Right ventricle myocardium superior (tissue), 1 donor: Measurements from ENCODE around the gene ZNF516. TPM values are rescaled to one million over a fixed set of nuclear protein-coding genes. Genes with fewer than 3 reads are reported as not detected.

ENCODE experiments used
- ATAC-seq: fragments of 200-7000 bp; cut with Tn5 transposase; one replicate; pipeline ENCODE4 v1.9.1; 2020; ENCODE audit warnings: mild to moderate bottlenecking; ENCODE audit not compliant: poor library complexity
- DNase-seq: peaks from one replicate; pipeline ENCODE4 v3.0.0-alpha.2; 2020
- intact Hi-C: fragments of 100-400 bp; cut with DNase I; formaldehyde crosslinking; loops from one replicate; pipeline ENCODE4 v1.11.2; 2022
- total RNA-seq: library from RNA; stranded (reverse); fragmentation: NEBNext Ultra II Directional; extraction: Animal tissue kit (Norgen Biotek cat#: 25700); gene quantifications from one replicate; pipeline ENCODE4 v1.2.1, GENCODE V29; 2021
- donor health status: DM: no; HTN: yes; CAD: no; lungs with severe emphysema.

Gene ZNF516
- total RNA-seq, 1 donor from 2014 or later: 12.6 TPM

DNA sequence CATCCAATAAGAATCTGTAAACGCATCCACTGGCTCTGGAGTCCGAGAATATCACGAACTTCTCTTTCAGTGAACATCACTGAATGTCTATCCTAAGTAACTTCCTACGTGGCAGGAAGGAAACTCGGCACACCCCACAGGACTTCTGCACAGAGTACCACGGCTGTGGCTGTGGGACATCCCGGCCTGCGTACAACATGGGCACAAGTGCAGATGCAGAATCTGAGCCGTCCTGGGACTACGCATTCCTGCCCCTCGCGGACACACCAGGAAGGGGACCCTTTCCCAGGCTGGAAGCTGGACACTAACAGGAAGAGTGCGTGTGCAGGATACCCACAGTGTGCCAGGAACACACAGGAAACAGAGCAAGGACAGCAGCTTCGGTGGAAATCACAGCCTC is 60.6 kb downstream of the ZNF516 start:
- intact Hi-C loops: no loop called here
- no peak for ATAC-seq

GRCh38 chr18:76433788-76434187 is 61.3 kb downstream of the ZNF516 start:
- ATAC-seq (no peak), DNase-seq (no peak)
- intact Hi-C loops: no loop called here

More for the DNA sequence above, 60.6 kb downstream of the ZNF516 start:
- DNase-seq: no peak

GRCh38 chr18:76432970-76433767 is 61.9 kb downstream of the ZNF516 start:
- ATAC-seq (no peak), DNase-seq (no peak)
- intact Hi-C loops: no loop called here

DNA sequence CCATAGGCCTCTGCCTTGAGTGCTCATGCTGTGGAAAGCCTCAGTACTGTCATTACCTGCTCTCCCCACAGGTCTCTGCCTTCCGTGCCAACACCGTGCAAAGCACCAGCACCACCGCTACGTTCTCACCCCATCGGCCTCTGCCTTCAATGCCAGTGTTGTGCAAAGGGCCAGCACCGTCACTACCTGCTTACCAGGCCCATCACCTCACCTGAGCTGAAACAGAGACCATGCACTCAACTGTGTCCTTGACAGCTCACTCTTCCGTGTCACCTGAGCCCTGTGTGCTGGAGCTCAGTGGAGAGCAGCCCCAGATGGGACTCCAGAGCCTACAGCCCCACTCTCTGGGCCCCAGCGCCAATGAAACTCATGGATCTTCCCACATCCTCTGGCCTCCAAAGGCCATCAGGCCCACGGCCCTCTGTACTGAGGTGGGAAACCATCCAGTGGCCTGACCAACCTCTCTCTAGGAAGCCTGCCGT is 62.7 kb downstream of the ZNF516 start:
- ATAC-seq (no peak), DNase-seq (no peak)
- intact Hi-C loops: no loop called here

DNA sequence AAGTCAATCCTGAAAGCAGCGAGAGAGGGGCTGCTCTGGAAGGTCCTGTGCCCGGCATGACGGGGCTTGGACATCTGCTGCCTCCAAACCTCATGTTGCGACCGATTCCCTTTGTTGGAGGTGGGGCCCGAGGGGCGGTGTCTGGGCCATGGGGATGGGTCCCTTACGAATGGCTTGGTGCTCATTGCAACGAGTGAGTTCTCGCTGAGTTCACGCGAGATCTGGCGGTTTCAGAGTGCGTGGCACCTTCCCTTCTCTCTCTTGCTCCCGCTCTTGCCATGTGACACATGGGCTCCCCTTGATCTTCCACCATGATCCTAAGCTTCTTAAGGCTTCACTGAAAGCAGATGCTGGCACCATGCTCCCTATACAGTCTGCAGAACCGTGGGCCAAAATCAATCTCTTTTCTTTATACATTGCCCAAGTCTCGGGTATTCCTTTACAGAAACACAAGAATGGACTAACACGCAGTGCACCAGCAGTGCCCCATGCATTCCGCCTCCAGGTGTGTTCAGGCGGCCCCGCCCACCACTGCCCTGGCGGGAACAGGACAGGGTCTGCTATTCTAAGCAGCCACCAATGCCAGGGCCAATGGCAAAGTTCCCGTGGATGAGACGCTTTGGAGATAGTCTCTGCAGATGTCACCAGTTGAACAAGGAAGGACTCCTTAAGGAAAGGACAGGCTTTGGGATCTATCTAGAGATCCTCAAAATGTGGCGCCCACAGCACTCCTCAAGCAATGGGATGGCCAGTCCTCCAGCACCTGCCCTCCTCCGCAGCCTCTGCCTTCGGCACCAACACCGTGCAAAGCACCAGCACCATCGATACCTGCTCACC is 63.4 kb downstream of the ZNF516 start:
- DNase-seq (no peak), ATAC-seq (no peak)
- intact Hi-C loops: no loop called here

DNA sequence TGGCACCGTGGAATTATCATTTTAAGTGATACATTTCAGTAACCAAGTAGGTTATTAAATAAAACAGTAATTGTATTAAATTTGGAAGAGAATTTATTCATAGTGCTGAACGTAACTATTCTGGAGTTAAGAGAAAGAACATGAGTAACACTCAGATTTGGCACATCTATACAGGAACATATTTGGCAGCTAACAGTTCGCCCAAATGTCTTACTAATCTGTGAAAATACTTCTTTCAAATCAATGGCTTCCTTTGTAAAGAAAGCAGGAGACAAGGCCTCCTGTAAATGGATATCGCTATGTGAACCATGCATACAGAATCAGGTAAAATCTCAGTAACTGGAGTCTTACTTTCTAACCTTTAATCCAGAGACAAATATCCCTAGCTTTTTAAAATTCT is 64.4 kb downstream of the ZNF516 start:
- intact Hi-C loops: no loop called here
- DNase-seq: no peak
- no peak for ATAC-seq

DNA sequence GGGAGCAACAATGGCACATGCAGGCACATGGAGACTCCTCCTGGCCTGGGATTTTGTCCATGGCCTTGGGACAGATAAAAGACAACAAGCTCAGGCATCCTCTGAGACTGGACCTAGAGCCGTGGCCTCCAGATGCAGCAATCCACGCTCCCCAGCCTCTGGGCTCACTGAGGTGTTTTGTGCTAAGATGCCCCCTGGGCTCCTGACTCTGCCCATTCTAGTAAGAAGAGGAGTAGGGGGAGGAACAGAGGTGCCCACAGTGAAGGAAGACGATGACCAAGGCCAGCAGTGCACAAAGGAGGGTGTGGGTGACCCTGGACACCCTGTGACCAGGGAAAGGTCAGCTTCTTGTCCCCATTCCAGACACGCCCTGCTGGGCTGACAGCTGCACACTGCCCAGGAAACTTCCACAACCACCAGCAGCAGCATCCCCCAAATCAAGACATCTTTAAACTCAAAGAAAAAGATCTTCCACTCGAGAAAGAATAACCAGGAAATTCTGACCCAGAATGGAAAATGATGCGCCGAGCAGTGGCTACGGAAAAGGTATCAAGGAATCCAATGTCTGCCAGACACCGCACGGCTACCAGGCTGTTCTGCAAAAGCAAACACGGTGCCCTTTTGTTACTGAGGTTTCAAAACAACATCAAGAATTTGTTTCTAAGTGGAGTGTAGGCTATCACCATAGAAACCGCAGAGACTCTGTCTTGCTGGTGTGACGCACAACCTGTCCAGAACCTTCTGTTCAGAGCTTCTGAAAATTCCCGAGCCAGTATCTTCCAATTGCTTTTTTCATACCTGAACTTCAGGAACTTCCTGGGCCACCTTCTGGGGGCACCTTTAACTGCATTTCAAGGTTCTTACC is 65.5 kb downstream of the ZNF516 start:
- intact Hi-C loops: no loop called here
- peak; percentile 66 for ATAC-seq
- no peak for DNase-seq

GRCh38 chr18:76428396-76429261 is 66.4 kb downstream of the ZNF516 start:
- intact Hi-C loops: no loop called here
- ATAC-seq: no peak
- no peak for DNase-seq

GRCh38 chr18:76426737-76427305 is 68.2 kb downstream of the ZNF516 start:
- DNase-seq (no peak), ATAC-seq (peak; percentile 45)
- intact Hi-C loops: no loop called here

- ATAC-seq (no peak), DNase-seq (no peak)
- intact Hi-C loops: no loop called here
Observed at GRCh38 chr18:76425146-76426131, 69.6 kb downstream of the ZNF516 start.

- no peak for ATAC-seq
- no peak for DNase-seq
- intact Hi-C loops: no loop called here
Observed at GRCh38 chr18:76422838-76423237, 72.2 kb downstream of the ZNF516 start.

GRCh38 chr18:76422121-76422520 is 72.9 kb downstream of the ZNF516 start:
- intact Hi-C loops: no loop called here
- ATAC-seq (no peak), DNase-seq (no peak)

- intact Hi-C loops: no loop called here
- no peak for DNase-seq
- ATAC-seq: no peak
Observed at GRCh38 chr18:76421685-76422078, 73.4 kb downstream of the ZNF516 start.

DNA sequence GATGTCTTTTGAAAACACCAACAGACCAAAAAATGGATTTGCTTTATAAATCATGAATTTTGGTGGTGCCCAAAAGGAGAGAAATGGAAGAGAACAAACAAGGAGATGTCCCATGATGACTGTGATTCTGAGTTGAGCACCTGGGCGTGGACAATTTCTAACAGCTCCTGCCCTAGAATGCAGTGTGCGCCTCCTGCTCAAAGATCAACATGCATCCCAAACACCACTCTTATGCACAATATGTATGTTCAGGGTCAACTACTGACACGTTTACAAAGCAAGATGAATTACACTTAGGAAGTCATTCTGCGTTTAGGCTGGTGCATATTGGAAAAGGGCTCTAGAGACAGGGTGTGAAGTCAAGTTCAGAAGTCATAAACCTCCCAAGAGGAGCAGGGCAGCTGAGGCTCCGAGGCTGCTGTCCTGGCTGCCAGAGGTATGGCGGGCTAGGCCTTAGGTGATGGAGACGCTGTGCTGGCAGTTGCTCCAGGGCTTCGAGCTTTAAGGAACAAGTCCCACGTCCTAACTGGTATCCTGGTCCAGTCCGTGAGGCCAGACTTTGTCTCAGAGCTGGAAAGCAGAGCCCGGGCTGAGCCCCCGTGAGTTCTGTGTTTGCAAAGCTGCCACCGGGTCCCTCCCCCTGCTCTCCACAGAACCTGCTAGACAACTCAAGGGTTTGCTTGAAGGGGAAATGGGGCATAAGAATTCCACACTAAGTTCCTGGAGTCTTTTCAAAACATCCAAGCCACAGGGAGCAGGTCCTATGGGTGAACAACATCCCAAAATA is 74.0 kb downstream of the ZNF516 start:
- intact Hi-C loops: no loop called here
- no peak for DNase-seq
- no peak for ATAC-seq

DNA sequence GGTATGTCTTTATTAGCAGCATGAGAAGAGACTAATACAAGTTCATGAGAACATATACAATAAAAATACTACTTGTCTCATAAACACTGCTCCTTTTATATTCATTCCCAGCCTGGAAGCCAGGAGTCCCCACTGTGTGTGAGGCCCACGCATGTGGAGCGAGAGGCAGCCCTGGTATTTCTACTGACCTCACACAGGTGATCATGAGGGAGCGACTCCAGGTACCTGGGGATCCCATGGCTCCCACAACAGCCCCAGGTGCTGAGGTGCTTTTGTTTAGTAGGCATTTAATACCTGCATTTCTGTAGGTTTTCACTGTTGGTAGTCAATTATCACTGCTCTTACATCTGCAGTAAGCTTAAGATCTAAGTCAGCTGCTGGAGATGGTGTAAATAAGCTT is 75.2 kb downstream of the ZNF516 start:
- no peak for DNase-seq
- intact Hi-C loops: no loop called here

DNA sequence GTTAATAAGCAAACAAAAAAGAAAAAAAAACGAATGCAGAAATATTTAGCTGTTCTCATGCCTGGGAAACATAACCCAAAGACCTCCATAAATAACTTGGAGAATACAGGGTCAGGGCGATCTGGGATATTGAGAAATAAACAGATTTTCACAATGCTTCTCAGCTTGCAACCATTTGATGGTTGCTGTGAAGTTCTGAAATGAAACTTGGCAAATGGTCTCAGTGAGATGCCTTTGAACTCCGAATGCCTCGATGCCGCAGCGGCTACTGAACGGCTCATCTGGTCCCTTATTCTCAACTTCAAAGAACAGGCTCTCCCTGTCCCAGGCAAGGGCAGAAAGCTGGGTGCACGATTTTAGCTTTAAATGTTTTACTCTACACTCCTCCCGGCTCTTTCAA is 78.1 kb downstream of the ZNF516 start:
- DNase-seq (no peak), ATAC-seq (peak; percentile 42)
- intact Hi-C loops: no loop called here

More for the DNA sequence above, 75.2 kb downstream of the ZNF516 start:
- ATAC-seq: no peak
